ENCODE data around the gene MRPS25. TPM values are rescaled to one million over a fixed set of nuclear protein-coding genes. Genes with fewer than 3 reads are reported as not detected.

The MRPS25 gene
- total RNA-seq, 4 donors from 2014 or later = 47.5 to 209 (median 117) TPM

- peak; percentile 34 for DNase-seq
- 0% methylated on average over 25 of the region's 25 CpGs; no CpG with 5 or more reads in 1 of the 2 donors for WGBS, 2 donors (ENCODE audit: low coverage in 1 of 2)
- in situ Hi-C loops (cut with MboI; ENCODE audit: low pct_ligation_motif_present in 1 of 4, low pct_unique_long_range_greater_than_20kb in 1 of 4, low sequenced_read_pairs in 3 of 4) (loop anchor here in 2 of 4 donors (25.0 kb wide), 1 partner anchor 402 kb away; the partner anchor contains the start of gene CCDC174 (in 2 of the 2)), intact Hi-C loops (cut with DNase I; ENCODE audit: low total_unique reads) (loop anchor here (10.0 kb wide), 1 partner anchor 120 kb away; the partner anchor contains the start of gene NR2C2)
- Histone ChIP-seq H3K27me3 (no peaks in the 10 kb centered on the region), H3K4me1 (peaks cover 12 to 17% (median 14%) of the 10 kb centered on the region in 4 donors), H3K36me3 (no peaks in the 10 kb centered on the region), H3K4me3 (peak overlapping the region; percentile 67 to 89 (median 82)), H3K9me3 (no peaks in the 10 kb centered on the region), H3K27ac (peak overlapping the region; percentile 83 to 86 (median 86))
- TF ChIP-seq POLR2A (IDR thresholded peaks at IDR 0.05) (no peak), CTCF (IDR thresholded peaks at IDR 0.05) (no peak), POLR2AphosphoS5 (IDR thresholded peaks at IDR 0.05) (no peak), EP300 (IDR thresholded peaks at IDR 0.05; ENCODE audit: low read depth) (no peak)
Observed at GRCh38 chr3:15064299-15064834, 748 bp downstream of the MRPS25 start.

- DNase-seq = no peak
- WGBS, 2 donors (ENCODE audit: low coverage in 1 of 2) = 81% methylated on average over 13 of the region's 13 CpGs; no CpG with 5 or more reads in 1 of the 2 donors
- H3K36me3 ChIP-seq = peaks cover 0 to 5% (median under 1%) of the 10 kb centered on the region in 4 donors
- H3K9me3 ChIP-seq = no peaks in the 10 kb centered on the region
- intact Hi-C loops (cut with DNase I; ENCODE audit: low total_unique reads) = loop anchor here (10.0 kb wide), 1 partner anchor 119 kb away; the partner anchor contains the start of gene NR2C2
- peak overlapping the region in 3 of 4 donors; percentile 83 to 86 (median 85) for H3K27ac ChIP-seq
- in situ Hi-C loops (cut with MboI; ENCODE audit: low pct_ligation_motif_present in 1 of 4, low pct_unique_long_range_greater_than_20kb in 1 of 4, low sequenced_read_pairs in 3 of 4) = loop anchor here in 2 of 4 donors (25.0 kb wide), 1 partner anchor 401 kb away; the partner anchor contains the start of gene CCDC174 (in 2 of the 2)
- no peaks in the 10 kb centered on the region for H3K27me3 ChIP-seq
- no peak for TF ChIP-seq EP300 (IDR thresholded peaks at IDR 0.05; ENCODE audit: low read depth)
- TF ChIP-seq POLR2A (IDR thresholded peaks at IDR 0.05) = no peak
- no peak for TF ChIP-seq POLR2AphosphoS5 (IDR thresholded peaks at IDR 0.05)
- no peak for TF ChIP-seq CTCF (IDR thresholded peaks at IDR 0.05)
- peak overlapping the region; percentile 67 to 89 (median 82) for H3K4me3 ChIP-seq
- peaks cover 12 to 17% (median 14%) of the 10 kb centered on the region in 4 donors for H3K4me1 ChIP-seq
Observed at GRCh38 chr3:15063656-15064286, 1.3 kb downstream of the MRPS25 start.

- Histone ChIP-seq H3K27me3 (no peaks in the 10 kb centered on the region), H3K4me1 (peaks cover 12 to 17% (median 14%) of the 10 kb centered on the region in 4 donors), H3K36me3 (peaks cover 0 to 10% (median 2%) of the 10 kb centered on the region in 4 donors), H3K9me3 (no peaks in the 10 kb centered on the region), H3K4me3 (peak overlapping the region in 2 of 4 donors; percentile 67 to 78), H3K27ac (peak overlapping the region in 2 of 4 donors; percentile 7 to 85)
- TF ChIP-seq POLR2AphosphoS5 (IDR thresholded peaks at IDR 0.05) (no peak), CTCF (IDR thresholded peaks at IDR 0.05) (no peak), EP300 (IDR thresholded peaks at IDR 0.05; ENCODE audit: low read depth) (no peak), POLR2A (IDR thresholded peaks at IDR 0.05) (no peak)
- 83 to 100% methylated on average over 1 to 4 of the region's 4 CpGs for WGBS, 2 donors (ENCODE audit: low coverage in 1 of 2)
- intact Hi-C loops (cut with DNase I; ENCODE audit: low total_unique reads) (loop anchor here (10.0 kb wide), 1 partner anchor 118 kb away; the partner anchor contains the start of gene NR2C2), in situ Hi-C loops (cut with MboI; ENCODE audit: low pct_ligation_motif_present in 1 of 4, low pct_unique_long_range_greater_than_20kb in 1 of 4, low sequenced_read_pairs in 3 of 4) (loop anchor here in 2 of 4 donors (25.0 kb wide), 1 partner anchor 401 kb away; the partner anchor contains the start of gene CCDC174 (in 2 of the 2))
- no peak for DNase-seq
Observed at GRCh38 chr3:15063238-15063637, 1.9 kb downstream of the MRPS25 start.

- intact Hi-C loops (cut with DNase I; ENCODE audit: low total_unique reads) = loop anchor here (10.0 kb wide), 1 partner anchor 115 kb away; the partner anchor contains the start of gene NR2C2
- in situ Hi-C loops (cut with MboI; ENCODE audit: low pct_ligation_motif_present in 1 of 4, low pct_unique_long_range_greater_than_20kb in 1 of 4, low sequenced_read_pairs in 3 of 4) = loop anchor here in 2 of 4 donors (25.0 kb wide), 1 partner anchor 398 kb away; the partner anchor contains the start of gene CCDC174 (in 2 of the 2)
- Histone ChIP-seq H3K4me1 (peaks cover 12 to 15% (median 14%) of the 10 kb centered on the region in 4 donors), H3K27me3 (no peaks in the 10 kb centered on the region), H3K9me3 (no peaks in the 10 kb centered on the region), H3K27ac (no peak overlapping the region), H3K4me3 (no peak overlapping the region), H3K36me3 (peaks cover 0 to 18% (median 6%) of the 10 kb centered on the region in 4 donors)
- no peak for DNase-seq
- 90 to 96% methylated on average over 2 to 3 of the region's 3 CpGs for WGBS, 2 donors (ENCODE audit: low coverage in 1 of 2)
- no peak for TF ChIP-seq CTCF (IDR thresholded peaks at IDR 0.05)
- TF ChIP-seq POLR2A (IDR thresholded peaks at IDR 0.05) = no peak
- no peak for TF ChIP-seq EP300 (IDR thresholded peaks at IDR 0.05; ENCODE audit: low read depth)
- TF ChIP-seq POLR2AphosphoS5 (IDR thresholded peaks at IDR 0.05) = no peak
Observed at GRCh38 chr3:15060029-15060428, 5.1 kb downstream of the MRPS25 start.
